BJ (cell line): ENCODE data around the gene ELP5. TPM values are rescaled to one million over a fixed set of nuclear protein-coding genes. Genes with fewer than 3 reads are reported as not detected.

ENCODE experiments used
- CTCF ChIA-PET: fragments of 350-600 bp; formaldehyde crosslinking; extraction: SDS; loops from one replicate; lab custom pipeline; 2021; ENCODE audit warnings: antibody characterized with exemption, inconsistent platforms; lab: Yijun Ruan, JAX
- POLR2A ChIA-PET: fragments of 300-600 bp; sonication (Branson Sonifier 250); formaldehyde crosslinking; extraction: SDS; loops from one replicate; lab custom pipeline; 2021; ENCODE audit warnings: antibody characterized with exemption; lab: Charles Lee
- DNase-seq: peaks from one replicate; pipeline ENCODE4 v3.0.0-alpha.2; 2011; ENCODE audit warnings: low read depth
- H3K27me3 ChIP-seq: 2 replicates; pipeline ENCODE4 v1.6.0; 2011; ENCODE audit warnings: low read length; ENCODE audit not compliant: control insufficient read depth, insufficient read depth
- H3K36me3 ChIP-seq: 2 replicates; pipeline ENCODE4 v1.5.1; 2011; ENCODE audit warnings: low read length; ENCODE audit not compliant: control insufficient read depth, insufficient read depth
- H3K4me3 ChIP-seq: 2 replicates; pipeline ENCODE4 v1.5.1; 2011; ENCODE audit warnings: low read depth, mild to moderate bottlenecking, control low read depth, low read length
- CTCF ChIP-seq: IDR thresholded peaks from 2 replicates; pipeline ENCODE4 v1.5.1; 2011; ENCODE audit warnings: low read depth, mild to moderate bottlenecking, control low read depth, inconsistent platforms, low read length, moderate library complexity; ENCODE audit not compliant: insufficient read depth
- polyA plus RNA-seq: library from polyadenylated mRNA; depleted of rRNA; stranded (reverse); fragments of >200 nt; gene quantifications from 2 replicates; pipeline ENCODE4 v1.2.3, GENCODE V29; 2011

Gene ELP5
- polyA plus RNA-seq, 1 experiment, result 35.6 TPM

GRCh38 chr17:7205561-7205960, 46.5 kb upstream of the ELP5 start:
- H3K36me3 ChIP-seq, result peaks cover 13% of the 10 kb centered on the region
- no peaks in the 10 kb centered on the region for H3K27me3 ChIP-seq
- no peak for DNase-seq
- no peak for TF ChIP-seq CTCF
- POLR2A ChIA-PET, result no interaction called here
- CTCF ChIA-PET, result no interaction called here
- H3K4me3 ChIP-seq, result peak overlapping the region; percentile 33

- POLR2A ChIA-PET, result no interaction called here
- no peak overlapping the region for H3K4me3 ChIP-seq
- no peak for TF ChIP-seq CTCF
- H3K27me3 ChIP-seq, result no peaks in the 10 kb centered on the region
- H3K36me3 ChIP-seq, result peaks cover 13% of the 10 kb centered on the region
- DNase-seq, result no peak
- CTCF ChIA-PET, result interaction anchor here (1.5 kb wide), 1 partner anchor 89 kb away, joined by 3 read pairs; no protein-coding TSS in a partner anchor
These were observed 44.7 kb upstream of the ELP5 start for GRCh38 chr17:7207120-7208001.

GRCh38 chr17:7208027-7208571, 43.9 kb upstream of the ELP5 start:
- no peak for DNase-seq
- ChIA-PET CTCF (interaction anchor here (1.0 to 1.5 kb wide), 2 partner anchors 88 to 162 kb away, joined by 3 read pairs; no protein-coding TSS in a partner anchor), POLR2A (no interaction called here)
- peaks cover 10% of the 10 kb centered on the region for H3K36me3 ChIP-seq
- no peak overlapping the region for H3K4me3 ChIP-seq
- H3K27me3 ChIP-seq, result no peaks in the 10 kb centered on the region
- TF ChIP-seq CTCF, result no peak

GRCh38 chr17:7208754-7209460, 43.1 kb upstream of the ELP5 start:
- H3K36me3 ChIP-seq, result peaks cover 3% of the 10 kb centered on the region
- no peak for DNase-seq
- CTCF ChIA-PET, result interaction anchor here (1.0 to 1.5 kb wide), 2 partner anchors 88 to 163 kb away, joined by 3 read pairs; no protein-coding TSS in a partner anchor
- no peaks in the 10 kb centered on the region for H3K27me3 ChIP-seq
- POLR2A ChIA-PET, result no interaction called here
- no peak for TF ChIP-seq CTCF
- H3K4me3 ChIP-seq, result no peak overlapping the region
